ENCODE data around the gene HESX1.

The HESX1 gene

GRCh38 chr3:57199895-57200297 lies at the start of gene HESX1:
HESX1 (minus strand) TSS chr3:57199978; CDS start chr3:57199918, 60 bp downstream.
- Histone ChIP-seq H3K9me3 (ENCODE audit: control insufficient read depth in 2 of 2, low read length in 2 of 2) (no peaks in the 10 kb centered on the region), H3K9ac (ENCODE audit: low read length in 2 of 2) (no peak within 1 kb of the TSS), H3K4me1 (ENCODE audit: control insufficient read depth, insufficient read depth, low read length) (no peaks in the 10 kb centered on the region), H3K27ac (ENCODE audit: low read length) (no peak within 1 kb of the TSS), H3K36me3 (ENCODE audit: control insufficient read depth in 2 of 2, insufficient read depth in 2 of 2, low read length in 2 of 2) (no peaks in the 10 kb centered on the region), H3K27me3 (ENCODE audit: control insufficient read depth in 1 of 2, insufficient read depth in 2 of 2, low read length in 2 of 2) (no peaks in the 10 kb centered on the region), H3K4me3 (ENCODE audit: low read length in 2 of 2) (no peak within 1 kb of the TSS)

GRCh38 chr3:57244946-57245345 lies 45.2 kb upstream of the HESX1 start:
- no peaks in the 10 kb centered on the region for H3K9me3 ChIP-seq (ENCODE audit: control insufficient read depth in 2 of 2, low read length in 2 of 2)
- no peaks in the 10 kb centered on the region for H3K27me3 ChIP-seq (ENCODE audit: control insufficient read depth in 1 of 2, insufficient read depth in 2 of 2, low read length in 2 of 2)
- H3K36me3 ChIP-seq (ENCODE audit: control insufficient read depth in 2 of 2, insufficient read depth in 2 of 2, low read length in 2 of 2): peaks cover 23 to 52% of the 10 kb centered on the region in 2 donors
- H3K27ac ChIP-seq (ENCODE audit: low read length): no peak overlapping the region
- H3K9ac ChIP-seq (ENCODE audit: low read length in 2 of 2): no peak overlapping the region
- no peak overlapping the region for H3K4me3 ChIP-seq (ENCODE audit: low read length in 2 of 2)
- no peaks in the 10 kb centered on the region for H3K4me1 ChIP-seq (ENCODE audit: control insufficient read depth, insufficient read depth, low read length)

- Histone ChIP-seq H3K9me3 (ENCODE audit: control insufficient read depth in 2 of 2, low read length in 2 of 2) (no peaks in the 10 kb centered on the region), H3K36me3 (ENCODE audit: control insufficient read depth in 2 of 2, insufficient read depth in 2 of 2, low read length in 2 of 2) (peaks cover 0 to 12% of the 10 kb centered on the region in 2 donors), H3K27me3 (ENCODE audit: control insufficient read depth in 1 of 2, insufficient read depth in 2 of 2, low read length in 2 of 2) (no peaks in the 10 kb centered on the region), H3K27ac (ENCODE audit: low read length) (no peak overlapping the region), H3K4me1 (ENCODE audit: control insufficient read depth, insufficient read depth, low read length) (no peaks in the 10 kb centered on the region), H3K9ac (ENCODE audit: low read length in 2 of 2) (no peak overlapping the region), H3K4me3 (ENCODE audit: low read length in 2 of 2) (no peak overlapping the region)
Measured at GRCh38 chr3:57234613-57235575, 35.1 kb upstream of the HESX1 start.

- Histone ChIP-seq H3K9ac (ENCODE audit: low read length in 2 of 2) (no peak overlapping the region), H3K36me3 (ENCODE audit: control insufficient read depth in 2 of 2, insufficient read depth in 2 of 2, low read length in 2 of 2) (peaks cover 0 to 8% of the 10 kb centered on the region in 2 donors), H3K27ac (ENCODE audit: low read length) (no peak overlapping the region), H3K9me3 (ENCODE audit: control insufficient read depth in 2 of 2, low read length in 2 of 2) (no peaks in the 10 kb centered on the region), H3K4me1 (ENCODE audit: control insufficient read depth, insufficient read depth, low read length) (peaks cover 5% of the 10 kb centered on the region), H3K4me3 (ENCODE audit: low read length in 2 of 2) (no peak overlapping the region), H3K27me3 (ENCODE audit: control insufficient read depth in 1 of 2, insufficient read depth in 2 of 2, low read length in 2 of 2) (no peaks in the 10 kb centered on the region)
Measured at GRCh38 chr3:57233799-57234198, 34.0 kb upstream of the HESX1 start.

GRCh38 chr3:57230006-57230405 lies 30.2 kb upstream of the HESX1 start:
- Histone ChIP-seq H3K36me3 (ENCODE audit: control insufficient read depth in 2 of 2, insufficient read depth in 2 of 2, low read length in 2 of 2) (no peaks in the 10 kb centered on the region), H3K27me3 (ENCODE audit: control insufficient read depth in 1 of 2, insufficient read depth in 2 of 2, low read length in 2 of 2) (no peaks in the 10 kb centered on the region), H3K9me3 (ENCODE audit: control insufficient read depth in 2 of 2, low read length in 2 of 2) (no peaks in the 10 kb centered on the region), H3K4me3 (ENCODE audit: low read length in 2 of 2) (no peak overlapping the region), H3K27ac (ENCODE audit: low read length) (no peak overlapping the region), H3K9ac (ENCODE audit: low read length in 2 of 2) (no peak overlapping the region), H3K4me1 (ENCODE audit: control insufficient read depth, insufficient read depth, low read length) (peaks cover 9% of the 10 kb centered on the region)

- H3K4me1 ChIP-seq (ENCODE audit: control insufficient read depth, insufficient read depth, low read length): peaks cover 9% of the 10 kb centered on the region
- no peaks in the 10 kb centered on the region for H3K9me3 ChIP-seq (ENCODE audit: control insufficient read depth in 2 of 2, low read length in 2 of 2)
- peak overlapping the region; percentile 89 to 98 for H3K4me3 ChIP-seq (ENCODE audit: low read length in 2 of 2)
- H3K27me3 ChIP-seq (ENCODE audit: control insufficient read depth in 1 of 2, insufficient read depth in 2 of 2, low read length in 2 of 2): no peaks in the 10 kb centered on the region
- H3K9ac ChIP-seq (ENCODE audit: low read length in 2 of 2): peak overlapping the region; percentile 76 to 91
- no peaks in the 10 kb centered on the region for H3K36me3 ChIP-seq (ENCODE audit: control insufficient read depth in 2 of 2, insufficient read depth in 2 of 2, low read length in 2 of 2)
- H3K27ac ChIP-seq (ENCODE audit: low read length): peak overlapping the region; percentile 64
Measured at GRCh38 chr3:57227930-57228751, 28.4 kb upstream of the HESX1 start.

GRCh38 chr3:57227204-57227929 lies 27.6 kb upstream of the HESX1 start, which contains the start of gene APPL1:
APPL1 (plus strand) TSS chr3:57227729; CDS start chr3:57227884, 155 bp downstream.
- Histone ChIP-seq H3K36me3 (ENCODE audit: control insufficient read depth in 2 of 2, insufficient read depth in 2 of 2, low read length in 2 of 2) (no peaks in the 10 kb centered on the region), H3K4me3 (ENCODE audit: low read length in 2 of 2) (peak within 1 kb of the TSS; percentile 89 to 98), H3K27me3 (ENCODE audit: control insufficient read depth in 1 of 2, insufficient read depth in 2 of 2, low read length in 2 of 2) (no peaks in the 10 kb centered on the region), H3K4me1 (ENCODE audit: control insufficient read depth, insufficient read depth, low read length) (peaks cover 9% of the 10 kb centered on the region), H3K27ac (ENCODE audit: low read length) (peak within 1 kb of the TSS; percentile 79), H3K9me3 (ENCODE audit: control insufficient read depth in 2 of 2, low read length in 2 of 2) (no peaks in the 10 kb centered on the region), H3K9ac (ENCODE audit: low read length in 2 of 2) (peak within 1 kb of the TSS; percentile 81 to 91)

- no peak overlapping the region for H3K27ac ChIP-seq (ENCODE audit: low read length)
Measured at GRCh38 chr3:57226176-57226575, 26.4 kb upstream of the HESX1 start.

GRCh38 chr3:57224856-57225255 lies 25.1 kb upstream of the HESX1 start:
- no peaks in the 10 kb centered on the region for H3K9me3 ChIP-seq (ENCODE audit: control insufficient read depth in 2 of 2, low read length in 2 of 2)
- H3K27me3 ChIP-seq (ENCODE audit: control insufficient read depth in 1 of 2, insufficient read depth in 2 of 2, low read length in 2 of 2): no peaks in the 10 kb centered on the region
- H3K4me3 ChIP-seq (ENCODE audit: low read length in 2 of 2): no peak overlapping the region
- H3K9ac ChIP-seq (ENCODE audit: low read length in 2 of 2): no peak overlapping the region
- H3K4me1 ChIP-seq (ENCODE audit: control insufficient read depth, insufficient read depth, low read length): peaks cover 9% of the 10 kb centered on the region
- no peaks in the 10 kb centered on the region for H3K36me3 ChIP-seq (ENCODE audit: control insufficient read depth in 2 of 2, insufficient read depth in 2 of 2, low read length in 2 of 2)
- H3K27ac ChIP-seq (ENCODE audit: low read length): no peak overlapping the region

More at GRCh38 chr3:57226176-57226575, 26.4 kb upstream of the HESX1 start:
- Histone ChIP-seq H3K9ac (ENCODE audit: low read length in 2 of 2) (no peak overlapping the region), H3K27me3 (ENCODE audit: control insufficient read depth in 1 of 2, insufficient read depth in 2 of 2, low read length in 2 of 2) (no peaks in the 10 kb centered on the region), H3K36me3 (ENCODE audit: control insufficient read depth in 2 of 2, insufficient read depth in 2 of 2, low read length in 2 of 2) (no peaks in the 10 kb centered on the region), H3K9me3 (ENCODE audit: control insufficient read depth in 2 of 2, low read length in 2 of 2) (no peaks in the 10 kb centered on the region), H3K4me3 (ENCODE audit: low read length in 2 of 2) (no peak overlapping the region), H3K4me1 (ENCODE audit: control insufficient read depth, insufficient read depth, low read length) (peaks cover 9% of the 10 kb centered on the region)

GRCh38 chr3:57221883-57222282 lies 22.1 kb upstream of the HESX1 start:
- Histone ChIP-seq H3K27me3 (ENCODE audit: control insufficient read depth in 1 of 2, insufficient read depth in 2 of 2, low read length in 2 of 2) (no peaks in the 10 kb centered on the region), H3K4me3 (ENCODE audit: low read length in 2 of 2) (no peak overlapping the region), H3K9ac (ENCODE audit: low read length in 2 of 2) (no peak overlapping the region), H3K4me1 (ENCODE audit: control insufficient read depth, insufficient read depth, low read length) (peaks cover 1% of the 10 kb centered on the region), H3K36me3 (ENCODE audit: control insufficient read depth in 2 of 2, insufficient read depth in 2 of 2, low read length in 2 of 2) (no peaks in the 10 kb centered on the region), H3K27ac (ENCODE audit: low read length) (no peak overlapping the region), H3K9me3 (ENCODE audit: control insufficient read depth in 2 of 2, low read length in 2 of 2) (no peaks in the 10 kb centered on the region)
